ENCODE measurements around the gene BTF3. TPM values are rescaled to one million over a fixed set of nuclear protein-coding genes. Genes with fewer than 3 reads are reported as not detected.

Gene BTF3
- total RNA-seq, 1 experiment from 2014 or later = 647 TPM

GRCh38 chr5:73472116-73472515, 26.1 kb upstream of the BTF3 start:
- BruUV-seq (replicated peaks) = no TSS peak
- Histone ChIP-seq H3K36me3 (ENCODE audit: control insufficient read depth, insufficient read depth, low read length) (no peaks in the 10 kb centered on the region), H3K27ac (ENCODE audit: low read length) (no peak overlapping the region), H3K4me1 (ENCODE audit: control insufficient read depth, insufficient read depth, low read length) (no peaks in the 10 kb centered on the region), H3K9me3 (ENCODE audit: control insufficient read depth, insufficient read depth, low read depth, low read length) (no peaks in the 10 kb centered on the region), H3K27me3 (ENCODE audit: control insufficient read depth, insufficient read depth, low read length) (no peaks in the 10 kb centered on the region), H3K4me3 (ENCODE audit: low read depth in 2 of 2, low read length in 2 of 2) (no peak overlapping the region)
- ATAC-seq (no peak), DNase-seq (ENCODE audit: low read depth, low spot score) (no peak)
- in situ Hi-C loops (cut with HindIII; ENCODE audit: low pct_unique_long_range_greater_than_20kb, low sequenced_read_pairs) (no loop called here), intact Hi-C loops (cut with micrococcal nuclease; ENCODE audit: unreplicated experiment) (no loop called here)
- POLR2A ChIA-PET = no interaction called here
- CTCF ChIA-PET = interaction anchor here (0.6 kb wide), 1 partner anchor 254 kb away, joined by 3 read pairs; no protein-coding TSS in a partner anchor
- no peak for TF ChIP-seq SIN3A (IDR thresholded peaks at IDR 0.05; ENCODE audit: borderline replicate concordance, insufficient read depth, low read depth, low read length)
- no peak for TF ChIP-seq REST (IDR thresholded peaks at IDR 0.05; ENCODE audit: insufficient read depth in 1 of 2, low read depth in 2 of 2, low read length in 1 of 2)
- TF ChIP-seq TCF7L2 (IDR thresholded peaks at IDR 0.05; ENCODE audit: low read depth, low read length) = no peak
- no peak for TF ChIP-seq CTCF (IDR thresholded peaks at IDR 0.05)
- no peak for TF ChIP-seq POLR2AphosphoS5 (IDR thresholded peaks at IDR 0.05; ENCODE audit: low read depth, low read length)

- H3K9me3 ChIP-seq (ENCODE audit: control insufficient read depth, insufficient read depth, low read depth, low read length) = no peaks in the 10 kb centered on the region
- intact Hi-C loops (cut with micrococcal nuclease; ENCODE audit: unreplicated experiment) = no loop called here
- in situ Hi-C loops (cut with HindIII; ENCODE audit: low pct_unique_long_range_greater_than_20kb, low sequenced_read_pairs) = no loop called here
- H3K27ac ChIP-seq (ENCODE audit: low read length) = no peak overlapping the region
- no peak overlapping the region for H3K4me3 ChIP-seq (ENCODE audit: low read depth in 2 of 2, low read length in 2 of 2)
- CTCF ChIA-PET = no interaction called here
- H3K36me3 ChIP-seq (ENCODE audit: control insufficient read depth, insufficient read depth, low read length) = no peaks in the 10 kb centered on the region
- H3K27me3 ChIP-seq (ENCODE audit: control insufficient read depth, insufficient read depth, low read length) = no peaks in the 10 kb centered on the region
- no TSS peak for BruUV-seq (replicated peaks)
- ATAC-seq = no peak
- H3K4me1 ChIP-seq (ENCODE audit: control insufficient read depth, insufficient read depth, low read length) = no peaks in the 10 kb centered on the region
- DNase-seq (ENCODE audit: low read depth, low spot score) = no peak
- POLR2A ChIA-PET = no interaction called here
- no peak for TF ChIP-seq SIN3A (IDR thresholded peaks at IDR 0.05; ENCODE audit: borderline replicate concordance, insufficient read depth, low read depth, low read length)
- TF ChIP-seq TCF7L2 (IDR thresholded peaks at IDR 0.05; ENCODE audit: low read depth, low read length) = no peak
- TF ChIP-seq REST (IDR thresholded peaks at IDR 0.05; ENCODE audit: insufficient read depth in 1 of 2, low read depth in 2 of 2, low read length in 1 of 2) = no peak
- TF ChIP-seq POLR2AphosphoS5 (IDR thresholded peaks at IDR 0.05; ENCODE audit: low read depth, low read length) = no peak
- TF ChIP-seq CTCF (IDR thresholded peaks at IDR 0.05) = no peak
Observed at GRCh38 chr5:73480500-73480899, 17.7 kb upstream of the BTF3 start.

Measured in Panc1 (cell line).